HG03064 (cell line): Measurements from ENCODE around the gene NEU3.
"Not testable (repeated sequence)": the region's sequence is repeated elsewhere in the genome, so short reads cannot be mapped to it uniquely, and the experiment has no call there.

Experiments used
- ATAC-seq: cut with Tn5 transposase; IDR thresholded peaks from one replicate; pipeline ENCODE4 v1.9.1; 2021; ENCODE audit warnings: low read depth; ENCODE audit not compliant: unreplicated experiment

NEU3 gene

GRCh38 chr11:74988541-74989259, at the start of gene NEU3:
NEU3 (plus strand) TSS chr11:74988933; CDS start chr11:74989061, 128 bp downstream.
- peak; percentile 73 for ATAC-seq

GRCh38 chr11:74941492-74941891, 47.2 kb upstream of the NEU3 start:
- no peak for ATAC-seq

GRCh38 chr11:74942073-74942759, 46.5 kb upstream of the NEU3 start:
- no peak for ATAC-seq

DNA sequence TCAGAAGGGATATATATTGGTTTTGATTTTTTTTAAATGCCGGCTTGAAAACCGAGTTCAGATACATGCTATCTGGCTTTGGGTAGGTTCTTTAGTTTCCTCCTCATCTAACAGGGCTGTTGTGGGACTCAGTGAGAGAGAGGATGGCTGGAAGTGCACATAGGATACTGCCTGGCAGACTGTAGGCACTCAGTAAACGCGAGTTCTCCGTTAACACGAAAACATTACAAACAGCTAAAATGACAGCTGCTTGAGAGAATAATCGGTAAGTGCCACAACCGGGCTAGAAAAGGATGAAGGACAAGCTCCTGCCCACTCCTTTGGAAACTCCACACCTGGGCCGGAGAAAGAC, 40.2 kb upstream of the NEU3 start:
- ATAC-seq, result peak; percentile 25

DNA sequence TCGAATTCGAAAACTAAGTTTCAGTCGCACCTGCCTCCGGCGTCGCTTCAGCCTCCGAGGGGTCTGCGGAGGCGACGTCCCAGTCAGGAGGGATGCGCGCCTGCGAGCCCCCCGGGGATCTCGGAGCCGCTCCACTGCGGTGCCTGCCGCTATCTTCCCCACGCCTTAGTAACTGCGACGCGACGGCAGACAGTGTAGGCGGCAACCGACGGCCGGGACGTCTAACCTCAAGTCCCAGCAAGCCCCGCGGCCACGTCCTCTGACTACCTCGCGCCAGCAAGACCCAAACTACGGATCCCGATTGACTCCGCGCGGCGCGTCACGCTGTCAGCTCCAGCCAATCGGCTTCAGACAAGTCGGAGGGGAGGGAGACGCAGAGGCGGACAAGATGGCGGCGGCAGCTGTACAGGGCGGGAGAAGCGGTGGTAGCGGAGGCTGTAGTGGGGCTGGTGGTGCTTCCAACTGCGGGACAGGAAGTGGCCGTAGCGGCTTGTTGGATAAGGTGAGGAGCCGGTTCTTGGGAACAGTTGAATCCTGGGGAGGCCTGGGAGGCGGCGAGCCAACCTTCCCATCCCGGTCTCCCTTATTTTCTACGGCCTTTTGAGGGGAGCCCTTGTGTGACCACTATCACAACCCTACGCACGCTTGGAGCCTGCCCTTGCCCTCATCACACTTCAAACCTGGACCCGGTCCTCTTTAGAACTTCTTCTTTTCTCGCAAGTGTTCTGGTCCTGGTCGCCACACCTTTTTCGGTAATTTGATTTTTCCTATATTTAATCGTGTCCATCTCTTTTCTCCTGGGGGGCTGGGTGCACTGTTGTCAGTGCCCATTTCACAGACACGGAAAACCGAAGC, 39.6 kb upstream of the NEU3 start, which contains the start of the genes SPCS2 and XRRA1:
Gene SPCS2 (plus strand): TSS at position 369 of the 855 bp plus-strand sequence. CDS start 20 bp downstream, at position 389.
Gene XRRA1 (minus strand): TSS at position 194 of the 855 bp plus-strand sequence. CDS start 8,213 bp downstream, outside the sequence.
- peak; percentile 81 for ATAC-seq

DNA sequence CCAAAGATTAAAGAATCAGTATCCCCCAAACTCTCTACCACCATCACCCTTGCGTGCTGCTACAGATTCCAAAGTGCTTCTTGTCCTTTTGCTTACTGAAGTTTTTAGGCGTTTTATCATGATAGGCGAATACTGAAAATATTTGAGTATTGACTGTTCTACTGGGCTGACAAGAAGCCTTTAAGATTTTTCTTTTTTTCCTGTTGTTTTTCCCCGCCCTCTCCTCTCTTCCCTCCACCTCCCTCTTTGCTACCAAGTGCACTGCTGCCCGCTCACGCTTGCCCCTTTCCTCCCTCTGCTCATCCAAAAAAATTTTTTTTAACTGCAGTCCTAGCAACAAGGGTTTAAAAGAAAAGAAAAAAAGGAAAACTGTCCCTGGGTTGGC, 39.0 kb upstream of the NEU3 start:
- ATAC-seq, result no peak

- ATAC-seq, result no peak
Measured at GRCh38 chr11:74950374-74950969, 38.3 kb upstream of the NEU3 start.

DNA sequence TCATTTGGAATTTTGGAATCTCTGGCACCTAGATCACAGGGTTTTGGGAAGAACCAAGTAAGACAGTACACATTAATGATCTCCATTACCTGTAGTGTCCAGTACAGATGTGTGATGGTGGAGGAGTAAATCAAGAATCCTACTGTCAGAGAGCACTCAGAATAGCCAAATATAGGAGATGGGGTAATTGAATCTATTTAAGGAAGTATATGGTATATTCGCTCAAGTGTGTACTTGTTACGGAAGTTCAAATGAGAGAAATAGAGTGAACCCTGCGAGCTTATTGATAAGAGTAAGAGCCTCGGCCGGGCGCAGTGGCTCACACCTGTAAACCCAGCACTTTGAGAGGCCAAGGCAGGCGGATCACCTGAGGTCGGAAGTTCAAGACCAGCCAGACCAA, 37.5 kb upstream of the NEU3 start:
- ATAC-seq, result no peak

DNA sequence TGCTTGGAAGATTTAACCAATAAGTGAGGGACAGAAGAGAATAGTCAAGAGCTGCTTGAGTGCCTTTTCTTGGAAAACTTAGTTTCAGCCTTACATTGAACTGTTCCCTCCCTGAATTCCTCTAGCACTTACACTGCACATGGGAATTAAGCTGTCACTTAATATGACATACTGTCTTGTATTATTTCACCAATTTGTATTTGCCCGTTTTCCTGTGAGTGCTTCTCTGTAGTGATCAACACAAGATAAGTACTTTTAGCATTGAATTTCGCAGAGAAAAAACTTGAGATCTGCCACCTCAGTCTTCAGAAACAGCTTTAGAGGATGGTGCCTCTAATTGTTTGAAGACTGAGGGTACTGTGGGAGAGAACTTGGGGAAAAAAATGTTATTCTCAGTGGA, 36.0 kb upstream of the NEU3 start:
- ATAC-seq, result no peak

GRCh38 chr11:74953451-74953850, 35.3 kb upstream of the NEU3 start:
- ATAC-seq, result no peak

DNA sequence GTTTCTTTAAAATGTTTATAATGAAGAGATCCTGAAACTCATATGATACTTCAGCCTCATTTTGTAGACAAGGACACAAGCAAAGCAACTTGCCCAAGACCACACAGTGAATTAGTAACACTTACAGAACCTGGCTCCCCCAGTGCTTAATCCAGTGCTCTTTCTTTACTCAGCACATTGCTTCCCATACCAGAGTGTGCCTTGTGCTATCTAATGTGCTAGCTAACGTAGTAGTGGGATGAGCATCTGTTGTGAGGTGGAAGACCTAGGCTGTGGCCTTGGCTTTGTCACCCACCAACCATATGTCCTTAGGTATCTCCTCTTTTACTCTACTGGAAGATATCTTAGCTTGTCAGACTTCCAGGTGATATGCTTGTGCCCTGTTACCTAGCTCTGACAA, 34.5 kb upstream of the NEU3 start:
- no peak for ATAC-seq

- ATAC-seq, result no peak
Measured at GRCh38 chr11:74956397-74957015, 32.2 kb upstream of the NEU3 start.

- ATAC-seq, result no peak
Measured at GRCh38 chr11:74957937-74958629, 30.6 kb upstream of the NEU3 start.

DNA sequence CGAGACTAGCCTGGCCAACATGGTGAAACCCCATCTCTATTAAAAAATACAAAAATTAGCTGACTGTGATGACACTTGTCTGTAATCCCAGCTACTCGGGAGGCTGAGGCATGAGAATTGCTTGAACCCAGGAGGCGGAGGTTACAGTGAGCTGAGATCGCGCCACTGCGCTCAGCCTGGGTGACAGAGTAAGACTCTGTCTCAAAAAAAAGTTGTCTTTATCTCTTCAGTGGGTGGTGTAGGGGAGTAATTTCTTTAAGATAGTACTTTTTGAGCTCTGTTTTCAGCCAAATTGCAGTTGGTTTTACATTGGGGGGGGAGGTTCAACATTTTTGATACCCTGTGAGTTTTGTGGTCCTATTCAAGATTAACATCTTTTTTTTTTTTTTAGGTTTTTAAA, 28.6 kb upstream of the NEU3 start:
- not testable (repeated sequence) for ATAC-seq

DNA sequence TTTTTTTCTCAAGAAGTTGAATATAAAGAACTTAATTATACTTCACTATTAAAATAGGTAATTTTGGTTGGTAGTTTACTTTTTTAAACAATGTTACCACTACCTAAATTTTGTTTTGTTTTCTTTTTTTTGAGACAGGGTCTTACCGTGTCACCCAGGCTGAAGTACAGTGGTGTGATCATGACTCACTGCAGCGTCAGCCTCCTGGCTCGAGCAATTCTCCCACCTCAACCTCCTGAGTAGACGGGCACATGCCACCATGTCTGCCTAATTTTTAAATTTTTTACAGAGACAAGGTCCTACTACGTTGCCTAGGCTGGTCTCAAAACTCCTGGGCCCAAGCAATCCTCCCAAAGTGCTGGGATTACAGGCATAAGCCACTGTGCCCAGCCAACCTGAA, 22.1 kb upstream of the NEU3 start:
- no peak for ATAC-seq

- no peak for ATAC-seq
Measured at GRCh38 chr11:74970852-74971395, 17.8 kb upstream of the NEU3 start.

DNA sequence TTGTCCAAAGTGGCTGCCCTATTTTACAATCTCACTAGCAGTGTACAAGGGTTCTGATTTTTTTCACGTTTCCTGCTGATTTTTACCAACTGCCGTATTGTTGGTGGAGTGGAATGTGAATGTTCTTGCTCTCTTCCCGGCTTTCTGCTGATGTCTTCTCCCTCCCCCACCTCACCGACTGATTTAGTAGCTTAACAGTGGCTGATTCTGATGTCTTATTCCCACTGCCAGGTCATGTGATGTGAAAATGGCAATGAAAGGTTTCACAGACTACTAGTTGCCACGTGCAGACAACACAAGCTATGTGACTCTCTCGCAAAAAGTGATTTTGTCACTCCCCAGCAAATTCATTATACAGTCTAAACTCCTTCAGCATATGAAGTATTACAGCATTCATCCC, 17.3 kb upstream of the NEU3 start:
- ATAC-seq, result no peak

- ATAC-seq, result no peak
Measured at GRCh38 chr11:74978041-74978440, 10.7 kb upstream of the NEU3 start.

GRCh38 chr11:74980634-74981033, 8.1 kb upstream of the NEU3 start:
- no peak for ATAC-seq
